ENCODE measurements around the gene CKAP4.

The CKAP4 gene

DNA sequence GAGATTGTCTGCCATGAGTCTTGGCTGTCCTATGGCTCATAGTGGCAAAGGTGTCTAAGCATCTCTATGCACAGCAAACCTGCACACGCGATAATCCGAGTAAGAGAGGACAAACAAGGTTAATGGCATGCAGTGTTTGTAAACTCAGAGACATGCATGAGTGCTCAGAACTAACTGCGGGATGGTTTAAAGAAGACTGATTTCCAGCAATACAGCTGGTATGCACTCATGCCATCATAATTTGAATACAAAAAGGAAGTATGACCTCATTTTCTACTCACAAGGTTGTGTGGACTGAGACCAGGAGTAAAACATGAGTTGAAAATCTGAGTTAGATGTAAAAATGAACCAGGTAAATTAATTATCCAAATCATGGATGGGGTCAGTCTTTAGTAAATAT lies 38.2 kb upstream of the CKAP4 start:
- Histone ChIP-seq H3K27ac (no peak overlapping the region), H3K9me3 (peaks cover 0 to 8% (median 0%) of the 10 kb centered on the region in 3 donors), H3K36me3 (no peaks in the 10 kb centered on the region), H3K4me1 (peaks cover 0 to 2% (median 0%) of the 10 kb centered on the region in 4 donors), H3K4me3 (no peak overlapping the region), H3K27me3 (peaks cover 0 to 5% of the 10 kb centered on the region in 2 donors)
- no peak for TF ChIP-seq CTCF (IDR thresholded peaks at IDR 0.05)
- no peak for DNase-seq
- intact Hi-C loops (cut with DNase I; ENCODE audit: low total_unique reads): no loop called here

- Histone ChIP-seq H3K36me3 (no peaks in the 10 kb centered on the region), H3K27ac (no peak overlapping the region), H3K27me3 (peaks cover 0 to 5% of the 10 kb centered on the region in 2 donors), H3K4me1 (peaks cover 0 to 2% (median 0%) of the 10 kb centered on the region in 4 donors), H3K9me3 (peaks cover 0 to 8% (median 0%) of the 10 kb centered on the region in 3 donors), H3K4me3 (no peak overlapping the region)
- no peak for TF ChIP-seq CTCF (IDR thresholded peaks at IDR 0.05)
- intact Hi-C loops (cut with DNase I; ENCODE audit: low total_unique reads): loop anchor here (5.0 kb wide), 1 partner anchor 57 kb away; no protein-coding TSS in a partner anchor
- no peak for DNase-seq
Measured at GRCh38 chr12:106284358-106285105, 36.7 kb upstream of the CKAP4 start.

- Histone ChIP-seq H3K36me3 (no peaks in the 10 kb centered on the region), H3K27me3 (peaks cover 0 to 5% of the 10 kb centered on the region in 2 donors), H3K4me3 (no peak overlapping the region), H3K9me3 (peaks cover 0 to 8% (median 0%) of the 10 kb centered on the region in 3 donors), H3K27ac (no peak overlapping the region), H3K4me1 (no peaks in the 10 kb centered on the region)
- intact Hi-C loops (cut with DNase I; ENCODE audit: low total_unique reads): loop anchor here (5.0 kb wide), 1 partner anchor 55 kb away; no protein-coding TSS in a partner anchor
- DNase-seq: no peak
- peak; percentile 55 to 60 for TF ChIP-seq CTCF (IDR thresholded peaks at IDR 0.05)
Measured at GRCh38 chr12:106282457-106283097, 34.8 kb upstream of the CKAP4 start.

DNA sequence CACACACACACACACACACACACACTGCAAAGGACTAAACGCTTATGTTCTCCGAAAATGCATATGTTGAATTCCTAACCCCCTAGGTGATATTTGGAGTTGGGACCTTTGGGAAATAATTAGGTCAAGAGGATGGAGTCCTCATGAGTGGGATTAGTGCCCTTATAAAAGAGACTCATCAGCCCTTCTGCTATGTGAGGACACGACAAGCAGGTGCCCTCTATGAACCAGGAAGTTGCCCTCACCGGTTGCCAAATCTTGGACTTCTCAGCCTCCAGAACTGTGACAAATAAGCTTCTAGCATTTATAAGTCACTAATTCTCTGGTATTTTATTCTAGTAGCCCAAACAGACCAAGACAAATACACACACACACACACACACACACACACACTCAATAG lies 34.0 kb upstream of the CKAP4 start:
- H3K4me1 ChIP-seq: no peaks in the 10 kb centered on the region
- peaks cover 0 to 8% (median 0%) of the 10 kb centered on the region in 3 donors for H3K9me3 ChIP-seq
- no peak overlapping the region for H3K27ac ChIP-seq
- no peaks in the 10 kb centered on the region for H3K36me3 ChIP-seq
- H3K4me3 ChIP-seq: no peak overlapping the region
- DNase-seq: no peak
- TF ChIP-seq CTCF (IDR thresholded peaks at IDR 0.05): no peak
- peaks cover 0 to 5% of the 10 kb centered on the region in 2 donors for H3K27me3 ChIP-seq
- intact Hi-C loops (cut with DNase I; ENCODE audit: low total_unique reads): loop anchor here (5.0 kb wide), 1 partner anchor 55 kb away; no protein-coding TSS in a partner anchor

DNA sequence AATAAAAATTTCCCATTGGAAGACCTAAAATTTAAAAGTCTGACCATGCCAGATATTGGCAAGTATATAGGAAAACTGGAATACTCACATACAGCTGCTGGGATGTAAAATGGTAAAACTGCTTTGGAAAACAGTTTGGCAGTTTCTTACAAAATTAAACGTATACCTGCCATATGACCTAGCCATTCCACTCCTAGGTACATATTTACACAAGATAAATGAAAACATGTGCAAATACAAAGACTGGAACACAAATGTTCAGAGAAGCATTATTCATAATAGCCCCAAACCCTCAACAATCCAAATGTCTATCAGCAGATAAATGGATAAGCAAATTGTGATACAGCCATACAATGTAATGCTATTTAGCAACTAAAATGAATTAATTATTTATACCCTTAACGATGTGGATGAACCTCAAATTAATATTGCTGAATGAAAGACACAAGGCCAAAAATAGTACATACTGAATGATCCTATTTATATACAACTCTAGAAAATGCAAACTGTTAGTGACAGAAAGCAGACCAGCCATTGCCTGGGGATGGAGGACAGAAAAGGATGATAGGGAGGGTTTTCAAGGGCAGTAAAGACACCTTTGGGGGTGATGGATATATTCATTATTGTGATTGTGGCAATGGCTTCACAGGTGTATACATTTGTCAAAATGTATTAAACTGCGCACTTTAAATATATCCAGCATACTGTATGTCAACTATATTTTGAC lies 33.4 kb upstream of the CKAP4 start:
- H3K36me3 ChIP-seq: no peaks in the 10 kb centered on the region
- no peak overlapping the region for H3K4me3 ChIP-seq
- no peak for DNase-seq
- intact Hi-C loops (cut with DNase I; ENCODE audit: low total_unique reads): loop anchor here (5.0 kb wide), 1 partner anchor 54 kb away; no protein-coding TSS in a partner anchor
- no peak for TF ChIP-seq CTCF (IDR thresholded peaks at IDR 0.05)
- H3K27ac ChIP-seq: no peak overlapping the region
- no peaks in the 10 kb centered on the region for H3K4me1 ChIP-seq
- H3K27me3 ChIP-seq: peaks cover 0 to 5% of the 10 kb centered on the region in 2 donors
- peaks cover 0 to 8% (median 0%) of the 10 kb centered on the region in 3 donors for H3K9me3 ChIP-seq

Data from tibial artery (tissue), 4 donors.